HepG2 (cell line): Measurements from ENCODE around the gene CCNYL1. TPM values are rescaled to one million over a fixed set of nuclear protein-coding genes. Genes with fewer than 3 reads are reported as not detected.
A peak's percentile ranks its signal among the peaks of the same experiment; 100 is the strongest.

ENCODE experiments used
- GFI1 ChIP-seq: sonication (generic); formaldehyde crosslinking; IDR thresholded peaks from 2 replicates; pipeline ENCODE4 v1.5.0; 2020; ENCODE audit warnings: missing genetic modification reagents, mild to moderate bottlenecking, borderline replicate concordance
- HOXA3 ChIP-seq: sonication (generic); formaldehyde crosslinking; IDR thresholded peaks from 2 replicates; pipeline ENCODE4 v1.5.0; 2020; ENCODE audit warnings: missing genetic modification reagents
- KMT2B ChIP-seq: IDR thresholded peaks from 2 replicates; pipeline ENCODE4 v1.6.1; 2016; ENCODE audit warnings: missing genetic modification reagents, missing compliant biosample characterization
- MIER2 ChIP-seq: IDR thresholded peaks from 2 replicates; pipeline ENCODE4 v1.6.1; 2016; ENCODE audit warnings: missing biosample characterization, missing genetic modification reagents
- MYC ChIP-seq: sonication (generic); formaldehyde crosslinking; IDR thresholded peaks from 2 replicates; pipeline ENCODE4 v1.9.0; 2021; ENCODE audit warnings: missing genetic modification reagents, borderline replicate concordance
- PCBP2 ChIP-seq: fragments of 200-400 bp; formaldehyde crosslinking; optimal IDR thresholded peaks from 2 replicates; pipeline ENCODE3; 2018; ENCODE audit warnings: low read length, low read depth; ENCODE audit not compliant: poor library complexity, severe bottlenecking
- RFXANK ChIP-seq: IDR thresholded peaks from 2 replicates; pipeline ENCODE4 v1.6.1; 2016
- TEAD3 ChIP-seq: optimal IDR thresholded peaks from 2 replicates; pipeline ENCODE3; 2016; ENCODE audit warnings: borderline replicate concordance
- TP53 ChIP-seq: sonication (generic); formaldehyde crosslinking; conservative IDR thresholded peaks from 2 replicates; pipeline ENCODE4 v1.4.0; 2020; ENCODE audit warnings: missing genetic modification reagents
- YEATS4 ChIP-seq: sonication (generic); formaldehyde crosslinking; IDR thresholded peaks from 2 replicates; pipeline ENCODE4 v1.4.0; 2020; ENCODE audit warnings: missing genetic modification reagents, borderline replicate concordance
- ZFP1 ChIP-seq: IDR thresholded peaks from 2 replicates; pipeline ENCODE4 v1.6.1; 2016
- ZNF33B ChIP-seq: sonication (generic); formaldehyde crosslinking; IDR thresholded peaks from 2 replicates; pipeline ENCODE4 v1.5.1; 2020; ENCODE audit warnings: mild to moderate bottlenecking, missing genetic modification reagents
- ZNF569 ChIP-seq: sonication (generic); formaldehyde crosslinking; IDR thresholded peaks from 2 replicates; pipeline ENCODE4 v1.5.0; 2020; ENCODE audit warnings: mild to moderate bottlenecking, missing genetic modification reagents, moderate library complexity, borderline replicate concordance
- ZNF7 ChIP-seq: IDR thresholded peaks from 2 replicates; pipeline ENCODE4 v1.6.1; 2016; ENCODE audit warnings: missing biosample characterization, missing genetic modification reagents
- polyA plus RNA-seq, 8 experiments: library from polyadenylated mRNA; depleted of rRNA in 3 of 8; stranded (reverse) in 7 of 8; unstranded in 1 of 8; fragments of >200 nt; fragmentation: Illumina TruSeq in 4 of 8; extraction: Trizol in 4 of 8; gene quantifications; 2 replicates each; pipeline versions ENCODE4 v1.2.1 to v1.2.3, GENCODE V29; 2011 to 2016; ENCODE audit warnings: low read depth in 4 of 8, missing spikeins in 1 of 8, mixed read lengths in 1 of 8; ENCODE audit not compliant: insufficient read depth in 1 of 8
- total RNA-seq, 5 experiments: library from RNA; depleted of rRNA; stranded (reverse); fragments of >200 nt; fragmentation: Illumina TruSeq; extraction: Trizol; gene quantifications; 2 replicates each; pipeline ENCODE4 v1.2.3, GENCODE V29; 2016; ENCODE audit warnings: low read depth in 1 of 5
- TF ChIP-seq, protein P1 (sequence below): sonication (generic); formaldehyde crosslinking; IDR thresholded peaks from 2 replicates; pipeline ENCODE4 v1.4.0; 2020; ENCODE audit warnings: mild to moderate bottlenecking, missing genetic modification reagents
- TF ChIP-seq, protein P2 (sequence below): sonication (generic); formaldehyde crosslinking; IDR thresholded peaks from 2 replicates; pipeline ENCODE4 v1.4.0; 2020; ENCODE audit warnings: low read depth, mild to moderate bottlenecking, missing genetic modification reagents
- TF ChIP-seq, protein P3 (sequence below): sonication (generic); formaldehyde crosslinking; IDR thresholded peaks from 2 replicates; pipeline ENCODE4 v1.8.0; 2022; ENCODE audit warnings: mild to moderate bottlenecking, missing genetic modification reagents, moderate library complexity
- TF ChIP-seq, protein P4 (sequence below): IDR thresholded peaks from 2 replicates; pipeline ENCODE4 v1.6.1; 2016; ENCODE audit warnings: missing biosample characterization, missing genetic modification reagents, low read depth

Gene CCNYL1
- total and polyA plus RNA-seq, 2 of the 13 experiments (the other 11 are each of a cell fraction or from before 2014, with no cell fraction given), result 12.5 to 16.2 TPM

DNA sequence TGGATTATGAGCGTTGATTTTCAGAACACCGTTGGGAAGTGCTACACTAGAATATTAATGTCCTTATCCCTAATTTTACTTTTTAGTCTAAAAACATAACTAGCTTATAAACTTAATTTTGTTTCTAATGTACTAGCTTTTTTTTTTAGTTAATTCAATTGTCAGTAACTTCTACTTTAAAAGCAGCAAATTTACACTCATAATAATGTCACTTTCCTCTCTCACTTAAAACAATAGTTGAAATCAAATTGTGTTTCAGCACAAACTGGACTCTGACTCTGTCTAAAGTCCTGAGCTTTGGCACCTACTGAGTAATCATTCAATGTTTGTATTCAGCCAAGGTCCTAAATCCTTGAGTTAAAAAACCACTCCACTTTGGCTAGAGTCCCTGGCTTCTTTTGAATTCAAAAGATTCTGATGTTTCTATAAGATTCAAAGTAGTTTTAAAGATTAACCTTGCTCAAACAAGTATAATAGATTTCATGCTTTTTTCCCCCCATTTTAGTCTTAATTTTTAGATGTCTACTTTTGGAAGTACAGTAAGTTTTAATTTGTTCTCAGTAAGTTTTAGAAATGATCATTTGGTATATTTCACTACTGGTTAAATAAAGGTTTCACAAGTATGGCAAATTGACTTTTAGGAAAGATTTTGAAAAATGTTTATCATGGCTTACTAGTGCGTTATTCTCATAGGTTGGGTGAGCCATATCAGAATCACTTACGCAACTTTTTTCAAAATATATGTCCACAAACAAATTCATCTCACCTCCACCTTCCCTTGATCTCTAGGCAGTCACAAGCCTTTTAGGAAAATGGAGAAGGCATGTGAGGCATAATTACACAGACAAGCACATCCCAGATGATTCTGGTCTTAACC lies 23.4 kb downstream of the CCNYL1 start (continued):
- TF ChIP-seq MIER2, result no peak
- TF ChIP-seq RFXANK, result no peak
- no peak for TF ChIP-seq HOXA3 (CRISPR knock-in tag)
- TF ChIP-seq, protein P1, sequence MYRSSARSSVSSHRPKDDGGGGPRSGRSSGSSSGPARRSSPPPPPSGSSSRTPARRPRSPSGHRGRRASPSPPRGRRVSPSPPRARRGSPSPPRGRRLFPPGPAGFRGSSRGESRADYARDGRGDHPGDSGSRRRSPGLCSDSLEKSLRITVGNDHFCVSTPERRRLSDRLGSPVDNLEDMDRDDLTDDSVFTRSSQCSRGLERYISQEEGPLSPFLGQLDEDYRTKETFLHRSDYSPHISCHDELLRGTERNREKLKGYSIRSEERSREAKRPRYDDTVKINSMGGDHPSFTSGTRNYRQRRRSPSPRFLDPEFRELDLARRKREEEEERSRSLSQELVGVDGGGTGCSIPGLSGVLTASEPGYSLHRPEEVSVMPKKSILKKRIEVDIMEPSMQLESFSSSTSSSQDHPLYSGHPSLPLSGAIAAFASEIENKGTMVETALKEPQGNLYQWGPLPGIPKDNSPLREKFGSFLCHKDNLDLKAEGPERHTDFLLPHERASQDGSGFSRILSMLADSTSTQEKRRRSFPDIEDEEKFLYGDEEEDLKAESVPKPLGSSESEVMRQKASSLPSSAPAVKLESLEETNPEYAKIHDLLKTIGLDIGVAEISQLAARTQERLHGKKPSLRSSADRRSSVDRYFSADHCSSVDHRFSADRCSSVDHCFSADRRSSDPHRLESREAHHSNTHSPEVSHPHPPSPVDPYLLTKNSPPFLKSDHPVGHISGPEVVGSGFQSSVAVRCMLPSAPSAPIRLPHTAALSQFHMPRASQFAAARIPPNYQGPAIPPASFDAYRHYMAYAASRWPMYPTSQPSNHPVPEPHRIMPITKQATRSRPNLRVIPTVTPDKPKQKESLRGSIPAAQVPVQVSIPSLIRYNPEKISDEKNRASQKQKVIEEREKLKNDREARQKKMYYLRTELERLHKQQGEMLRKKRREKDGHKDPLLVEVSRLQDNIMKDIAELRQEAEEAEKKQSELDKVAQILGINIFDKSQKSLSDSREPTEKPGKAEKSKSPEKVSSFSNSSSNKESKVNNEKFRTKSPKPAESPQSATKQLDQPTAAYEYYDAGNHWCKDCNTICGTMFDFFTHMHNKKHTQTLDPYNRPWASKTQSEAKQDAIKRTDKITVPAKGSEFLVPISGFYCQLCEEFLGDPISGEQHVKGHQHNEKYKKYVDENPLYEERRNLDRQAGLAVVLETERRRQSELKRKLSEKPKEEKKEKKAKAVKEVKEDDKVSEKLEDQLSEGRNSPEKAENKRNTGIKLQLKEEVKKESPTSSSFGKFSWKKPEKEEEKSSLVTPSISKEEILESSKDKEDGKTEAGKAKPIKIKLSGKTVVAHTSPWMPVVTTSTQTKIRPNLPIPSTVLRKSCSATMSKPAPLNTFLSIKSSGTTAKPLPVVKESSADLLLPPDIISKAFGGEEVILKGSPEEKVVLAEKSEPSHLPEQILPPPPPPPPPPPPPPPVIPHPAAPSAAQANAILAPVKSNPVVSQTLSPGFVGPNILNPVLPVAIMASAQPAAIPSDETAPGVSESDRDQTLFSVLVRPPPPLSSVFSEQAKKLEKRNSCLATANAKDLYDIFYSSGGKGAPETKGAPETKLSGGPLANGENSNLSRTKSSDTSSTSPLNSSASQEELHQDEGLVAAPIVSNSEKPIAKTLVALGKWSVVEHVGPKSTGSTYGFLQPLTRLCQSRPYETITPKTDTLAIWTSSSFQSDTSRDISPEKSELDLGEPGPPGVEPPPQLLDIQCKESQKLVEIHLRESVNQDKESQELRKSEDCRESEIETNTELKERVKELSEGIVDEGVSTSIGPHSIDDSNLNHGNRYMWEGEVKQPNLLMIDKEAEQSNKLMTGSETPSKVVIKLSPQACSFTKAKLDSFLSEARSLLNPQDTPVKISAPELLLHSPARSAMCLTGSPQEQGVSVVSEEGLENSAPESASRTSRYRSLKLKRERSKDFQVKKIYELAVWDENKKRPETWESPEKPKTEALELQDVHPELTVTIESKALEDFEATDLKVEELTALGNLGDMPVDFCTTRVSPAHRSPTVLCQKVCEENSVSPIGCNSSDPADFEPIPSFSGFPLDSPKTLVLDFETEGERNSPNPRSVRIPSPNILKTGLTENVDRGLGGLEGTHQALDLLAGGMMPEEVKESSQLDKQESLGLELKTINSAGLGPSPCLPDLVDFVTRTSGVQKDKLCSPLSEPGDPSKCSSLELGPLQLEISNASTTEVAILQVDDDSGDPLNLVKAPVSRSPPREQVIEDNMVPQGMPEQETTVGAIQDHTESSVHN (CRISPR knock-in tag), result no peak
- TF ChIP-seq GFI1, result peak; percentile 47; the same call in 1 of the 2 replicates
- no peak for TF ChIP-seq PCBP2
- TF ChIP-seq, protein P2, sequence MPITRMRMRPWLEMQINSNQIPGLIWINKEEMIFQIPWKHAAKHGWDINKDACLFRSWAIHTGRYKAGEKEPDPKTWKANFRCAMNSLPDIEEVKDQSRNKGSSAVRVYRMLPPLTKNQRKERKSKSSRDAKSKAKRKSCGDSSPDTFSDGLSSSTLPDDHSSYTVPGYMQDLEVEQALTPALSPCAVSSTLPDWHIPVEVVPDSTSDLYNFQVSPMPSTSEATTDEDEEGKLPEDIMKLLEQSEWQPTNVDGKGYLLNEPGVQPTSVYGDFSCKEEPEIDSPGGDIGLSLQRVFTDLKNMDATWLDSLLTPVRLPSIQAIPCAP (CRISPR knock-in tag), result no peak
- no peak for TF ChIP-seq TP53 (CRISPR knock-in tag)
- TF ChIP-seq MYC (CRISPR knock-in tag), result no peak
- 0 out of 2 replicates have a peak, but pooled peaks have one; percentile 20 for TF ChIP-seq ZNF569 (CRISPR knock-in tag)
- no peak for TF ChIP-seq ZNF7 (CRISPR knock-in tag)
- peak; percentile 31; the same call in 1 of the 2 replicates for TF ChIP-seq ZFP1 (CRISPR knock-in tag)
- TF ChIP-seq ZNF33B (CRISPR knock-in tag), result no peak
- TF ChIP-seq KMT2B (CRISPR knock-in tag), result no peak; the same call in 1 of the 2 replicates
- TF ChIP-seq, protein P3, sequence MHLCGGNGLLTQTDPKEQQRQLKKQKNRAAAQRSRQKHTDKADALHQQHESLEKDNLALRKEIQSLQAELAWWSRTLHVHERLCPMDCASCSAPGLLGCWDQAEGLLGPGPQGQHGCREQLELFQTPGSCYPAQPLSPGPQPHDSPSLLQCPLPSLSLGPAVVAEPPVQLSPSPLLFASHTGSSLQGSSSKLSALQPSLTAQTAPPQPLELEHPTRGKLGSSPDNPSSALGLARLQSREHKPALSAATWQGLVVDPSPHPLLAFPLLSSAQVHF, result no peak
- peak; percentile 60 for TF ChIP-seq TEAD3
- TF ChIP-seq, protein P4, sequence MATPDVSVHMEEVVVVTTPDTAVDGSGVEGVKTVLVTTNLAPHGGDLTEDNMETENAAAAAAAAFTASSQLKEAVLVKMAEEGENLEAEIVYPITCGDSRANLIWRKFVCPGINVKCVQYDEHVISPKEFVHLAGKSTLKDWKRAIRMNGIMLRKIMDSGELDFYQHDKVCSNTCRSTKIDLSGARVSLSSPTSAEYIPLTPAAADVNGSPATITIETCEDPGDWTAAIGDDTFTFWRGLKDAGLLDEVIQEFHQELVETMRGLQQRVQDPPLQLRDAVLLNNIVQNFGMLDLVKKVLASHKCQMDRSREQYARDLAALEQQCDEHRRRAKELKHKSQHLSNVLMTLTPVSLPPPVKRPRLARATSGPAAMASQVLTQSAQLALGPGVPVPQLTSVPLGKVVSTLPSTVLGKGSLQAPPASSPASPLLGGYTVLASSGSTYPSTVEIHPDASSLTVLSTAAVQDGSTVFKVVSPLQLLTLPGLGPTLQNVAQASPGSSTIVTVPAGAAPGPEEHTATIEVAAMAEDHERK (CRISPR knock-in tag), result no peak
- peak; percentile 15; the same call in 1 of the 2 replicates for TF ChIP-seq YEATS4 (CRISPR knock-in tag)
